CD14-positive monocyte (primary cell): ENCODE results near the gene ARHGEF7. TPM values are rescaled to one million over a fixed set of nuclear protein-coding genes. Genes with fewer than 3 reads are reported as not detected.

Source experiments
- DNase-seq, 3 donors: peaks; one replicate each; pipeline ENCODE4 v3.0.0-alpha.2; 2011 to 2022
- H2AFZ ChIP-seq: 2 replicates; pipeline ENCODE4 v1.6.0; 2012; ENCODE audit warnings: mild to moderate bottlenecking, low read depth, low read length, inconsistent platforms; ENCODE audit not compliant: insufficient read depth, poor library complexity, severe bottlenecking
- H3K27ac ChIP-seq, 2 donors: 1 replicate in 1 of 2; 2 replicates in 1 of 2; pipeline ENCODE4 v1.5.1; 2012 to 2013; ENCODE audit warnings: low read length in 2 of 2, control low read depth in 1 of 2, inconsistent platforms in 1 of 2, low read depth in 1 of 2, mild to moderate bottlenecking in 1 of 2
- H3K27me3 ChIP-seq, 2 donors: one replicate each; pipeline versions ENCODE4 v1.6.0 to v1.6.1; 2011 to 2013; ENCODE audit warnings: low read length in 2 of 2; ENCODE audit not compliant: control insufficient read depth in 2 of 2, insufficient read depth in 2 of 2
- H3K36me3 ChIP-seq, 2 donors: replicated peaks in 1 of 2; 1 replicate in 1 of 2; 2 replicates in 1 of 2; pipeline versions ENCODE4 v1.5.1 to v1.6.1; 2012 to 2013; ENCODE audit warnings: low read length in 2 of 2, control low read depth in 1 of 2, inconsistent platforms in 1 of 2, mild to moderate bottlenecking in 1 of 2; ENCODE audit not compliant: insufficient read depth in 2 of 2, control insufficient read depth in 1 of 2
- H3K4me1 ChIP-seq, 2 donors: 1 replicate in 1 of 2; 2 replicates in 1 of 2; pipeline versions ENCODE4 v1.5.1 to v1.6.1; 2012 to 2013; ENCODE audit warnings: low read length in 2 of 2, control low read depth in 1 of 2, inconsistent platforms in 1 of 2, mild to moderate bottlenecking in 1 of 2, moderate library complexity in 1 of 2; ENCODE audit not compliant: insufficient read depth in 2 of 2, control insufficient read depth in 1 of 2
- H3K4me2 ChIP-seq: replicated peaks from 2 replicates; pipeline ENCODE3; 2012; ENCODE audit warnings: low read length, moderate library complexity, mild to moderate bottlenecking; ENCODE audit not compliant: poor library complexity, severe bottlenecking; ENCODE audit errors: extremely low read depth
- H3K4me3 ChIP-seq, 3 experiments: fragments of 200-600 bp in 1 of 3; sonication (generic) in 1 of 3; replicated peaks in 1 of 3; 1 replicate in 2 of 3; 2 replicates in 1 of 3; pipeline ENCODE4 v1.5.1; 2011 to 2013; ENCODE audit warnings: low read length in 3 of 3, mild to moderate bottlenecking in 3 of 3, control low read depth in 2 of 3, low read depth in 2 of 3, inconsistent platforms in 1 of 3, moderate library complexity in 1 of 3
- H3K79me2 ChIP-seq: 2 replicates; pipeline ENCODE4 v1.6.0; 2012; ENCODE audit warnings: mild to moderate bottlenecking, control low read depth, inconsistent platforms, low read length, moderate library complexity; ENCODE audit not compliant: insufficient read depth
- H3K9ac ChIP-seq: 2 replicates; pipeline ENCODE4 v1.6.0; 2017; ENCODE audit warnings: low read length, mild to moderate bottlenecking; ENCODE audit not compliant: insufficient read depth, poor library complexity, severe bottlenecking
- H3K9me3 ChIP-seq, 2 donors: replicated peaks in 1 of 2; 1 replicate in 1 of 2; 2 replicates in 1 of 2; pipeline versions ENCODE4 v1.5.1 to v1.6.1; 2012 to 2013; ENCODE audit warnings: low read length in 2 of 2, control low read depth in 1 of 2; ENCODE audit not compliant: control insufficient read depth in 1 of 2, insufficient read depth in 1 of 2
- H4K20me1 ChIP-seq: 2 replicates; pipeline ENCODE4 v1.6.0; 2012; ENCODE audit warnings: mild to moderate bottlenecking, low read length, control low read depth, moderate library complexity; ENCODE audit not compliant: insufficient read depth
- H3K27ac Mint-ChIP-seq, 7 donors: one replicate each; pipeline ENCODE4 v1.8.0; 2020; ENCODE audit warnings: mild to moderate bottlenecking in 7 of 7, mixed read lengths in 7 of 7, moderate library complexity in 6 of 7, inconsistent platforms in 2 of 7
- H3K27me3 Mint-ChIP-seq, 3 donors: one replicate each; pipeline ENCODE4 v1.8.0; 2021 to 2022; ENCODE audit warnings: low read depth in 3 of 3, mild to moderate bottlenecking in 3 of 3, mixed read lengths in 3 of 3, moderate library complexity in 3 of 3, inconsistent platforms in 1 of 3
- H3K36me3 Mint-ChIP-seq, 2 donors: one replicate each; pipeline ENCODE4 v1.8.0; 2020; ENCODE audit warnings: mixed read lengths in 2 of 2, inconsistent platforms in 1 of 2, mild to moderate bottlenecking in 1 of 2
- H3K4me1 Mint-ChIP-seq: one replicate; pipeline ENCODE4 v1.8.0; 2020; ENCODE audit warnings: mild to moderate bottlenecking, mixed read lengths
- H3K4me3 Mint-ChIP-seq, 2 donors: one replicate each; pipeline ENCODE4 v1.8.0; 2020; ENCODE audit warnings: mild to moderate bottlenecking in 2 of 2, mixed read lengths in 2 of 2, moderate library complexity in 1 of 2
- H3K9me3 Mint-ChIP-seq, 7 donors: one replicate each; pipeline ENCODE4 v1.8.0; 2020 to 2022; ENCODE audit warnings: mixed read lengths in 7 of 7, mild to moderate bottlenecking in 6 of 7, moderate library complexity in 6 of 7, inconsistent platforms in 2 of 7
- WGBS: methylation state at CpG from one replicate; pipeline ENCODE4 v1.1.5; 2013; ENCODE audit warnings: missing lambda C conversion rate; ENCODE audit not compliant: insufficient coverage; 5-methylcytosine and 5-hydroxymethylcytosine counted together
- intact Hi-C, 2 donors: fragments of 100-400 bp; cut with micrococcal nuclease; formaldehyde crosslinking; loops; one replicate each; pipeline versions ENCODE4 v1.15.0 to v1.15.1; 2023
- polyA plus RNA-seq, 3 donors: library from polyadenylated mRNA; depleted of rRNA in 1 of 3; unstranded in 2 of 3; stranded (reverse) in 1 of 3; fragments of 300-500 nt in 2 of 3; fragments of >200 nt in 1 of 3; fragmentation: Illumina TruSeq in 2 of 3; gene quantifications; 1 replicate in 2 of 3; 2 replicates in 1 of 3; pipeline ENCODE4 v1.2.3, GENCODE V29; 2012 to 2021
- TF ChIP-seq, protein P1 (sequence below): fragments of 200-600 bp; IDR thresholded peaks from one replicate; pipeline ENCODE4 v1.8.0; 2022; ENCODE audit warnings: antibody characterized with exemption, mild to moderate bottlenecking

Gene ARHGEF7
- polyA plus RNA-seq, 3 donors = 4.6 to 29.0 (median 6.1) TPM

DNA sequence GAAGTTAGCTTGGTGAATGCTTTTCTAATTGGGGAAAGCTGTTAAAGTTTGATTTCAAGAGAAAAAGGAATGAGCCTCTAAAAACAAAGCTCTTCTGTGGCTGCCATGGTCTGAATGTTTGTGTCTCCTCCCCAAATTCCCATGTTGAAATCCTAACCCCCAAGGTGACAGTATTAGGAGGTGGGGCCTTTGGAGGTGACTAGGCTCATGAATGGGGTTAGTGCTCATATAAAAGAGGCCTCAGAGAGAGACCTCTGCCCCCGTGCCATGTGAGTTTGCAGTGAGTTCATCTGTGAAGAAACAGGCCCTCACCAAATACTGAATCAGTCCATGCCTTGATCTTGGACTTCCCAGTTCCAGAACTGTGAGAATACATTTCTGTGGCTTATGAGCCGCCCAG, 56.5 kb downstream of the ARHGEF7 start:
- no peaks in the 10 kb centered on the region for H3K4me1 ChIP-seq

DNA sequence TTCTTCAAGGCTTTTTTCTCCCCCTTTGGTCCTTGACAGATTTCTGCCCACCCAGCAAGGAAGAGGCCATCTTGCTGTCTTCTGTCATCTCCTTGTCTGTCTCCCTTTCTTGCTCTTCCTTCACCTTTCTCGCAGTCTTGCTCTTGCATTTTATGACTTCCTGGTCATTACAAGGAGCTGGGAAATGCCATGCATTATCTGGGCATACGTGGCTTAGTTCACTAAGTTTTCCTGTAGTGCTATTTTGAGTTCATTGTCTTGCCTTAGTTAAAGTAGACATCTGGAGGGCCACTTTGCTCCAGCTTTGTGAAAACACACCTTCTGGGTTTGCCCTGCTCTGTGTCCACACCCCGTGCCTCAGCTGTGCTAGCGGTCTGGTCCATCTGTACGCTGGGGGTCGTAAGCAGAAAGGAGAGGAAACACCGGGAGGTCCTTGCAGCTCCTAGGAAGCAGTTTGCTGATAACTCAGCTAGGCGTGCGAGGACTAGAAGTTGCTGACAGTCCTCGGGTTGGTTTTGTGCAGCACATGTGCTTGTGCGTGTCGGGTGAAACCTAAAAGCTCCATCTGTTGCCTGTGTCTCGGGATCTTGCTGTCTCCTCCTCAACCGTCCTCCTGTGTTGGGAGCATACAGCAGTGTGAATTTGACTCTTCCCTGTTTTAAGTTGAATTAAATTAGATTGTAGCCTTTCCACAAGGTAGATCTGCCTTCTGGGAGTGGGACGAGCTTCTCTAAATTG, 59.4 kb downstream of the ARHGEF7 start:
- no peaks in the 10 kb centered on the region for H3K4me1 ChIP-seq
- H3K4me3 Mint-ChIP-seq = no peak overlapping the region
- no peak overlapping the region for H3K4me2 ChIP-seq
- peaks cover 97% of the 10 kb centered on the region for H4K20me1 ChIP-seq
- peaks cover 91% of the 10 kb centered on the region for H3K79me2 ChIP-seq
- H3K9me3 Mint-ChIP-seq = peaks cover 6 to 18% (median 10%) of the 10 kb centered on the region in 7 donors
- H3K36me3 ChIP-seq = peaks cover 3 to 81% of the 10 kb centered on the region in 2 donors
- no peak for DNase-seq
- no peak overlapping the region for H3K9ac ChIP-seq
- no peak overlapping the region for H2AFZ ChIP-seq
- TF ChIP-seq, protein P1, sequence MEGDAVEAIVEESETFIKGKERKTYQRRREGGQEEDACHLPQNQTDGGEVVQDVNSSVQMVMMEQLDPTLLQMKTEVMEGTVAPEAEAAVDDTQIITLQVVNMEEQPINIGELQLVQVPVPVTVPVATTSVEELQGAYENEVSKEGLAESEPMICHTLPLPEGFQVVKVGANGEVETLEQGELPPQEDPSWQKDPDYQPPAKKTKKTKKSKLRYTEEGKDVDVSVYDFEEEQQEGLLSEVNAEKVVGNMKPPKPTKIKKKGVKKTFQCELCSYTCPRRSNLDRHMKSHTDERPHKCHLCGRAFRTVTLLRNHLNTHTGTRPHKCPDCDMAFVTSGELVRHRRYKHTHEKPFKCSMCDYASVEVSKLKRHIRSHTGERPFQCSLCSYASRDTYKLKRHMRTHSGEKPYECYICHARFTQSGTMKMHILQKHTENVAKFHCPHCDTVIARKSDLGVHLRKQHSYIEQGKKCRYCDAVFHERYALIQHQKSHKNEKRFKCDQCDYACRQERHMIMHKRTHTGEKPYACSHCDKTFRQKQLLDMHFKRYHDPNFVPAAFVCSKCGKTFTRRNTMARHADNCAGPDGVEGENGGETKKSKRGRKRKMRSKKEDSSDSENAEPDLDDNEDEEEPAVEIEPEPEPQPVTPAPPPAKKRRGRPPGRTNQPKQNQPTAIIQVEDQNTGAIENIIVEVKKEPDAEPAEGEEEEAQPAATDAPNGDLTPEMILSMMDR = no peak
- H3K27me3 Mint-ChIP-seq = peaks cover 0 to 2% (median 0%) of the 10 kb centered on the region in 3 donors
- peaks cover 57 to 64% of the 10 kb centered on the region in 2 donors for H3K36me3 Mint-ChIP-seq
- H3K27ac Mint-ChIP-seq = no peak overlapping the region
- peaks cover 18% of the 10 kb centered on the region for H3K4me1 Mint-ChIP-seq
- H3K27me3 ChIP-seq = no peaks in the 10 kb centered on the region
- intact Hi-C loops = no loop called here
- peaks cover 6 to 14% of the 10 kb centered on the region in 2 donors for H3K9me3 ChIP-seq
- WGBS = 93% methylated on average over 15 of the region's 15 CpGs
- no peak overlapping the region for H3K27ac ChIP-seq
- no peak overlapping the region for H3K4me3 ChIP-seq

More for the DNA sequence above, 56.5 kb downstream of the ARHGEF7 start:
- Histone ChIP-seq H3K27ac (no peak overlapping the region), H3K4me2 (no peak overlapping the region), H2AFZ (no peak overlapping the region), H3K9me3 (peaks cover 12 to 21% of the 10 kb centered on the region in 2 donors), H3K79me2 (peaks cover 96% of the 10 kb centered on the region), H3K4me3 (no peak overlapping the region), H3K27me3 (no peaks in the 10 kb centered on the region), H4K20me1 (peaks cover 95% of the 10 kb centered on the region), H3K9ac (no peak overlapping the region), H3K36me3 (peaks cover 14 to 86% of the 10 kb centered on the region in 2 donors)
- Mint-ChIP-seq H3K4me1 (peaks cover 11% of the 10 kb centered on the region), H3K4me3 (no peak overlapping the region), H3K36me3 (peaks cover 63 to 73% of the 10 kb centered on the region in 2 donors), H3K9me3 (peaks cover 11 to 27% (median 22%) of the 10 kb centered on the region in 7 donors), H3K27ac (peak overlapping the region in 1 of 7 donors; percentile 10), H3K27me3 (peaks cover 0 to 2% (median 0%) of the 10 kb centered on the region in 3 donors)
- 92% methylated on average over 1 of the region's 2 CpGs for WGBS
- no peak for DNase-seq
- TF ChIP-seq, protein P1 = no peak
- intact Hi-C loops = no loop called here
